ENCODE results near the gene TGOLN2.

DNA sequence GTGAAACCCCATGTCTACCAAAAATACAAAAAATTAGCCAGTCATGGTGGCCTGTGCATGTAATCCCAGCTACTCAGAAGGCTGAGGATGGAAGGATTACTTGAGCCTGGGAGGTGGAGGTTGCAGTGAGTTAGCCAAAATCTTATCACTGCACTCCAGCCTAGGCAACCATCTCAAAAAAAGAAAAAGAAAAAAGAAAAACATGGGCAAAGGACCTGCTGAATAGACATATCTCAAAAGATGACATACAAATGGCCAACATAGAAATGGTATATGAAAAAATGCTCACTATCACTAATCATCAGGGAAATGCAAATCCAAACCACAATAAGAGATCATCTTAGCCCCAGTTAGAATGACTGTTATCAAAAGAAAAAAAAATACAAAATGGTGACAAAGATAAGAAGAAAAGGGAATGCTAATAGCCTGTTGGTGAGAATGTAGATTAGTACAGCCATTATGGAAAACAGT, 1.4 kb upstream of the TGOLN2 start:
- TF ChIP-seq, protein P1, sequence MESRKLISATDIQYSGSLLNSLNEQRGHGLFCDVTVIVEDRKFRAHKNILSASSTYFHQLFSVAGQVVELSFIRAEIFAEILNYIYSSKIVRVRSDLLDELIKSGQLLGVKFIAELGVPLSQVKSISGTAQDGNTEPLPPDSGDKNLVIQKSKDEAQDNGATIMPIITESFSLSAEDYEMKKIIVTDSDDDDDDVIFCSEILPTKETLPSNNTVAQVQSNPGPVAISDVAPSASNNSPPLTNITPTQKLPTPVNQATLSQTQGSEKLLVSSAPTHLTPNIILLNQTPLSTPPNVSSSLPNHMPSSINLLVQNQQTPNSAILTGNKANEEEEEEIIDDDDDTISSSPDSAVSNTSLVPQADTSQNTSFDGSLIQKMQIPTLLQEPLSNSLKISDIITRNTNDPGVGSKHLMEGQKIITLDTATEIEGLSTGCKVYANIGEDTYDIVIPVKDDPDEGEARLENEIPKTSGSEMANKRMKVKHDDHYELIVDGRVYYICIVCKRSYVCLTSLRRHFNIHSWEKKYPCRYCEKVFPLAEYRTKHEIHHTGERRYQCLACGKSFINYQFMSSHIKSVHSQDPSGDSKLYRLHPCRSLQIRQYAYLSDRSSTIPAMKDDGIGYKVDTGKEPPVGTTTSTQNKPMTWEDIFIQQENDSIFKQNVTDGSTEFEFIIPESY (IDR thresholded peaks at IDR 0.05), result no peak
- TF ChIP-seq JUND (IDR thresholded peaks at IDR 0.05) (no peak), SP1 (IDR thresholded peaks at IDR 0.05) (no peak), GABPA (IDR thresholded peaks at IDR 0.05 in 1 of 2, conservative IDR thresholded peaks at IDR 0.05 in 1 of 2) (no peak)
- TF ChIP-seq, protein P2, sequence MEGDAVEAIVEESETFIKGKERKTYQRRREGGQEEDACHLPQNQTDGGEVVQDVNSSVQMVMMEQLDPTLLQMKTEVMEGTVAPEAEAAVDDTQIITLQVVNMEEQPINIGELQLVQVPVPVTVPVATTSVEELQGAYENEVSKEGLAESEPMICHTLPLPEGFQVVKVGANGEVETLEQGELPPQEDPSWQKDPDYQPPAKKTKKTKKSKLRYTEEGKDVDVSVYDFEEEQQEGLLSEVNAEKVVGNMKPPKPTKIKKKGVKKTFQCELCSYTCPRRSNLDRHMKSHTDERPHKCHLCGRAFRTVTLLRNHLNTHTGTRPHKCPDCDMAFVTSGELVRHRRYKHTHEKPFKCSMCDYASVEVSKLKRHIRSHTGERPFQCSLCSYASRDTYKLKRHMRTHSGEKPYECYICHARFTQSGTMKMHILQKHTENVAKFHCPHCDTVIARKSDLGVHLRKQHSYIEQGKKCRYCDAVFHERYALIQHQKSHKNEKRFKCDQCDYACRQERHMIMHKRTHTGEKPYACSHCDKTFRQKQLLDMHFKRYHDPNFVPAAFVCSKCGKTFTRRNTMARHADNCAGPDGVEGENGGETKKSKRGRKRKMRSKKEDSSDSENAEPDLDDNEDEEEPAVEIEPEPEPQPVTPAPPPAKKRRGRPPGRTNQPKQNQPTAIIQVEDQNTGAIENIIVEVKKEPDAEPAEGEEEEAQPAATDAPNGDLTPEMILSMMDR (IDR thresholded peaks at IDR 0.05; ENCODE audit: low read depth, low read length, missing input control), result no peak
